Measurements from ENCODE around the gene VWA8. TPM values are rescaled to one million over a fixed set of nuclear protein-coding genes. Genes with fewer than 3 reads are reported as not detected.

The VWA8 gene
- total RNA-seq, 6 experiments from 2014 or later, result 11.3 to 14.7 (median 13.8) TPM

DNA sequence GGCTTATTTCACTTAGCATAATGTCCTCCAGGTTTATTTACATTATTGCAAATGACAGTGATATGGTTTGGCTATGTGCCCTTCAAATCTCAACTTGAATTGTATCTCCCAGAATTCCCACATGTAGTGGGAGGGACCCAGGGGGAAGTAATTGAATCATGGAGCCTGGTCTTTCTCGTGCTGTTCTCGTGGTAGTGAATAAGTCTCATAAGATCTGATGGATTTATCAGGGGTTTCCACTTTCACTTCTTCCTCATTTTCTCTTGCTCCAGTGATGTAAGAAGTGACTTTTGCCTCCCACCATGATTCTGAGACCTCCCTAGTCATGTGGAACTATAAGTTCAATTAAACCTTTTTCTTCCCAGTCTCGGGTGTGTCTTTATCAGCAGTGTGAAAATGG is 109.6 kb downstream of the VWA8 start:
- Mint-ChIP-seq H3K9me3 (no peaks in the 10 kb centered on the region), H3K4me1 (ENCODE audit: low read depth) (peaks cover 23% of the 10 kb centered on the region), H3K36me3 (ENCODE audit: low read depth) (peaks cover 18% of the 10 kb centered on the region), H3K4me3 (no peak overlapping the region), H3K27ac (no peak overlapping the region), H3K27me3 (ENCODE audit: insufficient read depth) (no peaks in the 10 kb centered on the region)
- no peak for TF ChIP-seq CTCF (IDR thresholded peaks at IDR 0.05)
- DNase-seq, result no peak

- no peak for DNase-seq
- H3K4me1 Mint-ChIP-seq (ENCODE audit: low read depth), result peaks cover 16% of the 10 kb centered on the region
- H3K27me3 Mint-ChIP-seq (ENCODE audit: insufficient read depth), result no peaks in the 10 kb centered on the region
- peak overlapping the region; percentile 54; the same call in 1 of the 2 replicates for H3K27ac Mint-ChIP-seq
- H3K36me3 Mint-ChIP-seq (ENCODE audit: low read depth), result peaks cover 15% of the 10 kb centered on the region
- TF ChIP-seq CTCF (IDR thresholded peaks at IDR 0.05), result peak; percentile 53; the same call in 1 of the 2 replicates
- no peak overlapping the region for H3K4me3 Mint-ChIP-seq
- H3K9me3 Mint-ChIP-seq, result no peaks in the 10 kb centered on the region
Observed at GRCh38 chr13:41848435-41849255, 112.3 kb downstream of the VWA8 start.

- DNase-seq, result no peak
- Mint-ChIP-seq H3K9me3 (no peaks in the 10 kb centered on the region), H3K27me3 (ENCODE audit: insufficient read depth) (no peaks in the 10 kb centered on the region), H3K4me3 (no peak overlapping the region), H3K36me3 (ENCODE audit: low read depth) (0 out of 2 replicates have a peak, but pooled peaks cover 5% of the 10 kb centered on the region), H3K4me1 (ENCODE audit: low read depth) (peaks cover 20% of the 10 kb centered on the region), H3K27ac (peak overlapping the region; percentile 7; the same call in 1 of the 2 replicates)
- TF ChIP-seq CTCF (IDR thresholded peaks at IDR 0.05), result no peak
Observed at GRCh38 chr13:41847216-41847615, 113.7 kb downstream of the VWA8 start.

DNA sequence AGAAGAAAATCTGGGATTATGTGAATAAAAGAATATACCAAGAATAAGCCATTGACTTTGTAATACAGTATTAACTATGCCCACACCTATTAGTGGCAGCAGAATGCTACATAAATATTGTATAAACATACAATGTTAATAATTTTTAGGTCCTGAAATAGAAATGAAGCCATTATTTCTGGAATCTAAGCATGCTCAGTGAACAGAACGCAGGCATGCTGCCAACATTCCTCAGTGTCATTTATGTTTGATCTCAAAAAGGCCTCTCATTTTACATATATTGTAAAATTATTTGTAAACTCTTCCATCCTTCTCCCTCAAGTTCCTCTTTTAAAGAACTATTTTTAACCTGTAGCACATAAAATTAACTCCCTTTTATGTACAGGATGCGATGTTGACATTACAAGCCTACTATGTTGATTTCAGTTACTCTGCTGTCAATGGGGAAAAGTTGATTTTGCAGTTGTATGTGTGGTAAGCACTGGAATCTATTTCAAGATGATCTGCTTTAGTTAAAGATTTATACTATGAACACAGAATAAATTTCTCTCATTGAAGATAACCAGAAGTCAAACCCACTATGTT is 118.8 kb downstream of the VWA8 start:
- Mint-ChIP-seq H3K27me3 (ENCODE audit: insufficient read depth) (no peaks in the 10 kb centered on the region), H3K9me3 (no peaks in the 10 kb centered on the region), H3K36me3 (ENCODE audit: low read depth) (peaks cover 24% of the 10 kb centered on the region), H3K27ac (no peak overlapping the region), H3K4me1 (ENCODE audit: low read depth) (peaks cover 26% of the 10 kb centered on the region), H3K4me3 (no peak overlapping the region)
- no peak for TF ChIP-seq CTCF (IDR thresholded peaks at IDR 0.05)
- DNase-seq, result no peak

- Mint-ChIP-seq H3K4me3 (no peak overlapping the region), H3K36me3 (ENCODE audit: low read depth) (peaks cover 40% of the 10 kb centered on the region), H3K27me3 (ENCODE audit: insufficient read depth) (no peaks in the 10 kb centered on the region), H3K27ac (peak overlapping the region; percentile 7; the same call in 1 of the 2 replicates), H3K9me3 (no peaks in the 10 kb centered on the region), H3K4me1 (ENCODE audit: low read depth) (peaks cover 67% of the 10 kb centered on the region)
- TF ChIP-seq CTCF (IDR thresholded peaks at IDR 0.05), result no peak
- no peak for DNase-seq
Observed at GRCh38 chr13:41837629-41838028, 123.3 kb downstream of the VWA8 start.
